Mesenteric fat pad (tissue), 1 donor: Measurements from ENCODE around the gene DISC1. TPM values are rescaled to one million over a fixed set of nuclear protein-coding genes. Genes with fewer than 3 reads are reported as not detected.
"Not testable (repeated sequence)": the region's sequence is repeated elsewhere in the genome, so short reads cannot be mapped to it uniquely, and the experiment has no call there.

Source experiments
- DNase-seq: peaks from one replicate; pipeline ENCODE4 v3.0.0-alpha.2; 2020; ENCODE audit warnings: low spot score
- total RNA-seq: library from RNA; stranded (reverse); fragmentation: NEBNext Ultra II Directional; extraction: Animal tissue kit (Norgen Biotek cat#: 25700); gene quantifications from one replicate; pipeline ENCODE4 v1.2.1, GENCODE V29; 2021
- donor health status: DM: yes; HTN: yes; CAD: no.

Gene DISC1
- total RNA-seq, 1 donor from 2014 or later = 13.0 TPM

- DNase-seq = no peak
These were observed 316.5 kb downstream of the DISC1 start for GRCh38 chr1:231943084-231943483.

DNA sequence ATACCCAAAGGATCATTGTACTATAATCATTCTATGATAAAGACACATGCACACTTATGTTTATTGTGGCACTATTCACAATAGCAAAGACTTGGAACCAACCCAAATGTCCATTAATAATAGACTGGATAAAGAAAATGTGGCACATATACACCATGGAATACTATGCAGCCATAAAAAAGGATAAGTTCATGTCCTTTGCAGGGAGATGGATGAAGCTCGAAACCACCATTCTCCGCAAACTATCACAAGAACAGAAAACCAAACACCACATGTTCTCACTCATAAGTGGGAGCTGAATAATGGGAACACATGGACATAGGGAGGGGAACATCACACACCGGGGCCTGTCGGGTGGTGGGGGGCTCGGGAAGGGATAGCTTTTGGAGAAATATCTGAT, 321.5 kb downstream of the DISC1 start:
- DNase-seq = not testable (repeated sequence)

GRCh38 chr1:231949277-231950091, 322.9 kb downstream of the DISC1 start:
- no peak for DNase-seq

DNA sequence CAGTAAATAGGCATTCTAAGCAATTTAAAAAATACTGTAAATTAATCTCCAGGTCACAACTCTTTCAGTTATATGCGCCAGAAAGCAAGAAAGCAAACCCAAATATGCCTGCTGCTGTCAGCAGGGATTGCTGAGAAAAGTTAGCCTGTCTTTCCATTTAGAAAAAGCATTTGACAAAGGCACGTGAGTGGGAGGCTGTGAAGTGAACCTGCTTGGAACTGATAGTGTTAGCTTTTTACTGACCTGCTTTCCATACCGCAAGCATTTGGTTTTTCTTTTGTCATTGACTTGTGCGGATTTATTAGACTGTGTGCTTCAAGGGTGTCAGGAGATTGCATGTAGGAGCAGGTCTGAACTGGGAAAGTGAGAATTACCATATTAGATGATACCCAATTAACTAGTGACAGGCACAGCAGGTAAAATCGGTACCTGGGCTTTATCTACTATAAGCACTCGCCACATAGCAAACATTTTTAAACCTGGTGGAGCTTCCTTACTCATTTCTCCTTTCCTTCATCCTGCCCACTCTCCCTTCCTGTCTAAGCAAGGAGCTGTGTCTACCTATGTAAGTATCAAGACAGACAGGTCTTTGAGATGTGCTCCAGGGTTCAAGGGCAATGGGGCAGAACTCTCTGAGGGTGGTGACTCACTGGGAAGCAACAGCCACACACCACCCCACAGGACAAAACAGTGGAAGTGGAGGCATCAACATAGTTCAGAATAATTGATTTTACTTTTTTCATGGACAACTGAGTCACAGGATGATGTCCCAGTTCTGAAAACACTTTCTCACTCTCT, 323.9 kb downstream of the DISC1 start:
- DNase-seq = no peak

DNA sequence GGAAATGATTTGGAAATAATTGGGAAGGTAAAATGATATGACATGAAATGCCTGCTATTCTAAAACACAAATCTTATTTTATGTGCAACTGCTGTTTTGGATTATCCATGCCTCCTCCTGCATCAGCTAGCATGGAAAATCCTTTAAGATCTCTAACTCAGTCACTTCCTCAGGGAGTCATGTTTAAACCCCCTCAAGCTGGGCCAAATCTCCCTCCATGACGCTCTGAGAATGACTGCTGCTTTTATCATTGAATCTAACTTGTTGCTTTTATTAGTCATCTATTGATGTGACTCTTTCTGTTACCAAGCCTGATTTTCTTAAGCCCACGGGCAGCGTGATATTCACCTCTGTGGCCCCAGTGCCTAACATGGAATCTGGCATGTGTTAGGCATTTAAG, 324.8 kb downstream of the DISC1 start:
- DNase-seq = no peak

- DNase-seq = no peak
These were observed 325.6 kb downstream of the DISC1 start for GRCh38 chr1:231952154-231952553.

DNA sequence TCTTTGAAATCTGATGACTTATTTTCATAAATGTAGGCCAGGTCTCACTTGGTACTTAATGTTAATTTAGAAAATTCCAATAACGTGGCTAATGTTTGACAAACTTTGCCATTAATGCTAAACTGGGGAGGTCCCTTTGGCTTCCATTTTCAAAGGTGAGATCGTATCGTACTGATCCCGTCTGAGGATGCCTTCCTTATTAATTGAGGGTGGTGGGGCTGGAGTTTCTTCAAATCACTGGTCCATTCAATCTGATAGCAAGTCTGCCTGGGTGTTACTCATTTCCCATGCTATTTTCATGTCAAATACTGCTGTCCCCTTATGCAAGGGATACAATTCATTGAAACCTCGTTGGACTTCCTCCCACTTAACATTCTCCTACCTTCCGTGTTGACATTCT, 327.1 kb downstream of the DISC1 start:
- DNase-seq = no peak

DNA sequence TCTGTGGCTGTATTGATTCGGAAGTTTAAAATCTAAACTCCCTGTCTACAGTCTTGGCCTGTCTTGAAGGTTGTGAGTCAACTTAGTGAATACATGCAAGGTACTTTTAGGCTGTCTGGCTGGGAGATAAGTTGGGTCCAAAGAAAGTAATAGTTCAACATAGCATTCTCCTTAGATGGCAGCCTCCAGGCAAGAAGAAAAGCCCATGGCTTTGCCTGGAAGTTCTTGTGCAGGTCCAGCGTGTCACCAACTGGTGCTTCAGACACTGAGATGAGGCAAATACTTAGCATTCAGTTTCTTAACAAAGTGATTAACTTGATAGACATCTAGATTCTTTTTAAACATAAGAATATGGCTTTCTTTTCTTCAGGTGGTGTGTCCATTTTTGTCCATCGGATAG, 328.2 kb downstream of the DISC1 start:
- no peak for DNase-seq

GRCh38 chr1:231957359-231957758, 330.8 kb downstream of the DISC1 start:
- DNase-seq = no peak

DNA sequence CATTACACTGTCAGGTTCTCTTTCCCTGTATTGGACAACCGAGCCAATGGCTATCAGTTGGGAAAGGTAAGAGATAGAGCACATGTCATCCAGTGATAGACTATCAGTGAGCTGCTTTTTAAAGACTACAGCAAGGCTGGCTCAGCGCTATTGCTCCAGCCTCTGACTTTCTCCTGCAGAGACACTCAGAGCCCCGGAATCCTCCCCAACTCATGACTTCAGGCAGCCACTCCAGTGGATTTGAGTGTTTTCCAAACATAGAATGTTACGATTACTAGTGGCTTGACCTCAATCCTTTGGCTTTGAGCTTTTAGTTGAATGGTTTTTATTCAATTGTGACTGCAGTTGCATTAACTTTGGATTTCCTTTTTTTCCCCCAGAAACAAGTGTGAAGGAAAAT, 331.9 kb downstream of the DISC1 start:
- DNase-seq = no peak

DNA sequence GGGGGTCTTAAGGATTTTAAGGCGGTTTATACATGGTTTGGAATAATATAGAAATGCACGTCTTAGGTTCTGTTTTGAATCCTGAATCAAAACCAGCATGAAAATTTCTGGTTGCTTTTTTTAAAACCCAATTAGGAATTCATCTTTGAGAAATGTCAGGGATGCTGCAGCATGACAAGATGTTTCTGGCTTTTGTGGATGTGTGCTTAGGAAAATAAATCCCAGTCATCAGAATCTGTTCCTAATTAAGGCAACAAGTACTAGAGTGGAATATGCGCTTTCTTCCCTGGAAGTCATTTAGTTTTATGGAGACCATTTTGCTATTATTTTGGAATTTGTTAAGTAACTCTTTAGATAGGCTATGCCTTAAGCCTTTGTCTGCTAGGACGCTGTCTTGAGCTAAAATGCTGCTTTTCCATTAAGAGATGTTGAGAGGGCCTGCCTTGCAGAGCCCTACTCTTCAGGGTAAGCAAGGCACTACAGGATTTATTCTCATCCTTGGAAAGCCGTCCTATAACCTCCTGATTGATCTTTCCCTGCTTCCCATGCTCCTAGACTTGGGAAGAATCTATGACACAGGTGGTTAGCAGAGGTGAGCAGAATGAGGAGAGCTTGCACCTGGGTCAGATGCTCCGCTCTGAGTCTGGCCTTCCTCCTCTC, 332.8 kb downstream of the DISC1 start:
- DNase-seq = no peak

DNA sequence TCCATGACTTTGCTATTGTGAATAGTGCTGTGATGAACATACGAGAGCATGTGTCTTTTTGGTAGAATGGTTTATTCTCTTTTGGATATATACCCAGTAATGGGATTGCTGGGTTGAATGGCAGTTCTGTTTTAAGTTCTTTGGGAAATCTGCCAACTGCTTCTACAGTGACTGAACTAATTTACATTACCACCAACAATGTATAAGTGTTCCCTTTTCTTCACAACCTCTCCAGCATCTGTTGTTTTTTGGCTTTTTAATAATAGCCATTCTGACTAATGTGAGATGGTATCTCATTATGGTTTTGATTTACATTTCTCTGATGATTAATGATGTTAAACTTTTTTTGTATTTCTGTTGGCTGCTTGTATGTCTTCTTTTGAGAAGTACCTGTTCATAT, 335.2 kb downstream of the DISC1 start:
- DNase-seq = not testable (repeated sequence)

GRCh38 chr1:231962636-231963035, 336.0 kb downstream of the DISC1 start:
- no peak for DNase-seq

- DNase-seq = no peak
These were observed 337.7 kb downstream of the DISC1 start for GRCh38 chr1:231964241-231964640.

GRCh38 chr1:231964961-231965360, 338.4 kb downstream of the DISC1 start:
- DNase-seq = no peak

DNA sequence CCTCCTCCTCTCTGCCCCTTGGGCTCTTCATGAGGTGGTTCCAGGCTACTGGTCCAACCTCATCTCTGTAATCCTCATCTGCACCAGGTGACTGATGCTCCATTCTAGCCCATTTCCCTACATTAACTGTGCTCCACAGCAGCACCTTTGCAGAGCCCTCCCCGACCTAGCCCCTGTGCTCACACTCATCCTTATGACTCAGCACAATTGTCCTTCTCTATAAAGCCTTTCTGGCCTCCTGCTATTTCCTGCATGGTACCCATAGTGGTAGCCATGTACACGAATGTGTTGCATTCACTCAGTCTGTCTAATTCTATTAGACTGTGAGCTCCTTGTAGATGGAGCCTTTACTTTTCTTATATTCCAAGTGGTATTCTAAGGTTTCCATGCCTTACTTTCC, 339.0 kb downstream of the DISC1 start:
- DNase-seq = no peak

DNA sequence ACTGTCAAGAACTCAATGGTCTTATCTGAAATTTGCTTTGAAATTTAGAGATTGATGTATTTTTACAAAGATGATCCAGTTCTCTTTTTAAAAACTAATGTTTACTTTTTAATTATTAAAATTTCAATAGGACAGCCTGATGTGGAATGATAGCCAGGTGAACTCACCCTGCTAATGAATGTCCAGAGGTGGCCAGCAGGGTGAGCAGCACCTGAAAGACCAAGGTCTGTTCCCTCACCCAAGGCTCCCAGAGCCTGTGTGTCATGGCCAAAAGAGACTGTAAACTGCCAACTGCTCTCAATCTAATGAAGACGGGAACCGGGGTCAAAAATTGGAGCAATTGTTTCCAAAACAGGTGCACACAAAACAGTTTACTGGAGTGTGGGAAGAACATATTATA, 340.4 kb downstream of the DISC1 start:
- no peak for DNase-seq

DNA sequence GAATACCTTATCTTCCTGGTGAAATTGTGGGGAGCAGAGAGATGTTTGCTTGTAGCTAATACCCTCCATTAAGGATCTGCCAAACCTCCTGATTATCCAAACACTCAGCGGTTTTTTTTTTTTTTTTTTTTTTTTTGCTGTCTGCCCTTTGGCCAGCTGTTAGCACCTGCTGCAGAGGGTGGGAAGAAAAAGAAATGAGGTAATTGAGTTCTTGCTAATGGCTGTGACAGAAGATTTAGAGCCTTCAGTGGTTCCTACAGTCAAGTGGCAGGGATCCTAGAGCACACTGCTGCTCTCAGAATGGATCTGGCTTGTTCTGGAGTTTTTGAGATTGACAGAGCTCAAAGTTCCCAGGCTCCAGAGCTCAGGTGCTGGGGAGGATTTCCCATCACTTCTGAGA, 342.5 kb downstream of the DISC1 start:
- DNase-seq = no peak

GRCh38 chr1:231969761-231970160, 343.2 kb downstream of the DISC1 start:
- not testable (repeated sequence) for DNase-seq

DNA sequence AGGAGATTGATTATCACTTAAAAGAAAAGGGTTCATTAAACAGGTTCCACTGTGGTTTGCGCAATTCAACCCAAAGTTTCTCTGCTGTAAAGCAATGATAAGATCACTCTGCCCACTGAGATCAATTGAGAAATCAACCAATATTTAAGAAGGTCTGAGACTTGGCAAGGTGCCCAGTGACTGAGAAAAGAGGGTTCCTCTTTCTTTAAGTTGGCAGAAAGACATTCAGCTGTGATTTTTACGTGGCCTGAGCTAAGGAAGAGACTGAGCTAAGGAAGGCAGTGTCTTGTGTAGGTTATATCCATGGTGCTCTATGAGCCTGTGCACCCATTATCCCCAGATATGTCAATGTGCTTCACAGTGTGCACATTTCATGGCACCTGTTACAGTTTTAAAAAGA, 344.1 kb downstream of the DISC1 start:
- DNase-seq = no peak

DNA sequence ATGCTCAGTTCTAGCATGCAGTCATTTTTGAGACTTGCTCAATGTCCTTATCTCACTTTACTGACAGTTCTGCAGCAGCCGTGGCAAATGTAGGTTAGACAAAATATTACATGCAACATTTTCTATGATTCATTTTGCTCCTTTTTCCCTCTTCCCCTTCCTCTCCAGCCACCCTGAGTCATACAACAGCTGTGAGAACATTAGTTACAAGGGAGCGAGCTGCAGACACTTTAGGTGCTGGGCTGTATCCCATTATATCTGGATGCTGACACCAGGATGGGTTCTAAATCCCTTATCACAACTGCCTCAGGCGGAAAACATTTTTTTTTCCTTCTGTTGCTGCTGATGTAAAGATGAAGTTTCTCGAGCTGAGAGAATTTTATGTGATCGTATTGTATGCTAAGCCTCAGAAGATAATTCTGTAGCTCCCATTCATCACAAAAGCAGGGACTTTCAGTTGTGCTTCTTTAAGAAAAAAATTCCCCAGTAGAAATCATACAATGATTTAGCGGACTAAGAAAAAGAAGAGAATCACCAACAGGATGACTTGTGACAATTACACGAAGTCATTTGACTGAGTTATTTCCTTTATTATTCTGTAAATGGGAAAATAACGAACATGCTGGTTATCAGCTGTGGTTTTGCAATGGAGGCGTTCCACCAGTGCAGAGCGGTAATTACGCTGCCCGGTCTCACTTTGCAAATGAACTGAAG, 345.0 kb downstream of the DISC1 start:
- no peak for DNase-seq

GRCh38 chr1:231972111-231972445, 345.5 kb downstream of the DISC1 start:
- no peak for DNase-seq
